Globus pallidus (tissue), 1 donor: ENCODE results near the gene NOS2.
"Not testable (repeated sequence)": the region's sequence is repeated elsewhere in the genome, so short reads cannot be mapped to it uniquely, and the experiment has no call there.

Experiments
- DNase-seq: peaks from one replicate; pipeline ENCODE4 v3.0.0-alpha.2; 2015; ENCODE audit warnings: low spot score

Gene NOS2

DNA sequence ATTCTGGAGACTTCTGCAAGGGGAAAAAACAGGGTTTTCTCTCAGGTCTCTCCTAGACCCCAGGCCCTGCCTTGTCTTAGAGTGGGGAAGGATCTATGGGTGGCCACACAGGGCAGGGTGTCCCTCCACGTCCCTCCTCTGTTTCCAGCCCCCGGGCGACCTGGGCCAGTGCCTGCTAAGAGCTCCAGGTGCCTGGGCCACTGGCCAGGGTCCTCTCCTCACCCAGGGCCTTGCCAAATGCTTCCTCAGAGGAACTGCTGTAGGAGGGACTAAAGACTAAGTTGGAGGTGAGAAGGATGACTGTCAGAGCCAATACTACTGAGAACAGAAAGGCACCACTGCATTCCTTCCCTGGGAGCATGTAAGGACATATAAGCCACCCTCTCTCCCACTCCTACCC is 11.4 kb downstream of the NOS2 start:
- no peak for DNase-seq

DNA sequence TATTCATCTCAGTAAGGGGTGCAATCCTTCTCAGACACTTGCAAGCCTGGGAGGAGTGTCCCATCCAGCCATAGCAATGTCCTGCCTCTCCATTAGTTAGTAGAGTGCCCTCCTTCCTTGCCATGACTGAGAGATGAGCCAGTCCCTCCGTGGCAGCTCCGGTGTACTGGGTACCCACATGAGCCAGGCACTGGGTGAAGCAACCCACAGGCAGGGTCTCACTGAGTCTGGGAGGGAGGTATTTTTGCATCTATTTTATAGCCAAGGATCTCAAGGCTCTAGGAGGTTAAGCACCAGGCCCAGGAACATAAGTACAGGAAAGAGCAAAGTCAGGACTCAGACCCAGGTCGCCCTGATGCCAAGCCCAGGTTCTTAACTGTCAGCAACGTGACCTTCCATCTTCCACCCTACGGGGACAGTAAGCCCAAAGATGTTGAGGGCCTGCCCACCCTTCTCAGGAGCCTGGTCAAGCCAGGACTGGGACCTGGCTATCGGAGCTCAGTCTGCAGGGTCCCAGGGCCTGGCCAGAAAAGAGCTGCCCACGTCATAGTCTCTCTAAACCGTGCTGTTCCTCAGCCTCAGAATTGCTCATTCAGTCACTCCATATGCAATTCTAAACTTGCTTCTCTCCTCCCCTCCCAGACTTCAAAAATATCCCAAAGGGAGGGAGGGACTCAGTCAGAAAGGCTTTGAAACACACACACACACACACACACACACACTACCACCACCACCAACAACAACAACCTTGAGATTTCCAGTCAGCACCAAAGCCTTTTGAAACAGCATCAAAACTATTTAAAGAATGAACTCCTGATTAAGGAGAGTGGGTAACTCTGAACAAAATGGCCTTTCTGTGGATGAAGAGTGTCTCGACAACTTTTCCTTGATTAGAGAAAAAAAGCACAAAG is 16.6 kb downstream of the NOS2 start:
- DNase-seq: no peak

DNA sequence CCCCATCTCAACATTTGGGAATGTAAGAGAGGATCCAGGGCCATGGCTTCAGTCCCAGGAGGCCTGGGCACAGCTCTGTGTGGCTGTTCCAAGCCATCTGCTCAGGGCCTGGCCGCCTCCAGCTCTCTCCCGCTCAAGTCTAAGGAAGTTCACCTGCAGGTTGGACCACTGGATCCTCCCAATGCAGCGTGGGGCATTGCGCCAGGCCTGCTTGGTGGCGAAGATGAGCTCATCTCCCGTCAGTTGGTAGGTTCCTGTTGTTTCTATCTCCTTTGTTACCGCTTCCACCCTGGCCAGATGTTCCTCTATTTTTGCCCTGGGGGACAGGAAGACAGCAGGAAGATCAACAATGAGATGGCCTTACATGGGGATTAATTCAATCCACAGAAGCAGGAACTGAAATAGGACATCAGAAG is 17.5 kb downstream of the NOS2 start:
- DNase-seq: no peak

DNA sequence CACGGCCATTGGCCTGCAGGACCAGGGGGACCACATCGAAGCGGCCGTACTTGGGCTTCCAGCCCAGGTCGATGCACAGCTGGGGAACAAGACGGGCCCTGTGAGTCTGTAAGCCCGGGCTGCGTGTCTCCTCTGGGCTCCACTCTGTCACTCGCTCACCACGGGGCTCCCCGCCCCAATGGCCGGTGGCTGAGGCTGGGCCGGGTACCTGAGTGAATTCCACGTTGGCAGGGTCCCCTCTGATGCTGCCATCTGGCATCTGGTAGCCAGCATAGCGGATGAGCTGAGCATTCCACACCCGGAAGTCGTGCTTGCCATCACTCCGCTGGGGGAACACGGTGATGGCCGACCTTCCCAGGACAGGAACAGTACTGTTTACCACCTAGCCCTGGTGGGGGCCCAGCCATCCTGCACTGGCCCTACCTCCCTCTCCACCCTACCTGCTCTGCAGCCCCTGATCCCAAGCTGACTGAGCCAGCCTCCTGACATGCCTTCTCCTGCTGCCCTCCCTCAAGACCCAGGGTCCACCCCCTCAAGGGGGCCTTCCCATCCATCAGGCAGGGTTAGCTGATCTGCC is 19.4 kb downstream of the NOS2 start:
- DNase-seq: no peak

DNA sequence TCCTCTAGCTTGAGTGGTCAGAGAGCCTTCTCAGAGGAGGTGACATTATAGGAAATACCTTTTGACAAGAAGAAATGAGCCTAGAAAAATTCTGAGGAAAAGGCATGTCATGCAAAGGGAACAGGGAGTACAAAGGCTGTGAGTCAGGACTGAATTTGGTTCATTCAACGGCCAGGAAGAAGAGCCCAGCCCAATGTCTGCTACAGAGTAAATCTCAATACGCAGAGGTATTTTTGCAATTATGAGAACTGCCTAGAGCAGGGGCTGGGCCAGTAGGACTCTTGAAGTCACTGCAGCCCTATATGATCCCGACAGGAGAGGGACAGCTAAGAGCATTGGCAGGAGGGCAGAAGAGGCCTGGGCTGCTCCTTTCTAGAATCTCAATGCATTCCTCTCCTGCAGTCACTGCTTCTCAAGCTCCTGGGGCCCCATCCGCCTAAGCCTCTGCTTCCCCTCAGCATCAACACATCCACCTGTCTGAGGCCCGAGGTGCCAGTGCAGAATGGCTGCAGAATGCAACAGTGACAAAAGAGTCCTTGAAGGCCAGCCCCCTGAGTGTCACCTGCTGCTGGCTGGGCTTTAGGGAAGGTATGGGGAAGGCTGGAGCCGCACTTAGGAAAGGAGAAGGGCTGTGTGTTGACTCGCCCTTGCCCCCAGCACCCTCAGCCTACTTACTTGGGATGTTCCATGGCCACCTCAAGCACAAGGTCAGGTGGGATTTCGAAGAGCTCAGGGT is 20.1 kb downstream of the NOS2 start:
- no peak for DNase-seq

DNA sequence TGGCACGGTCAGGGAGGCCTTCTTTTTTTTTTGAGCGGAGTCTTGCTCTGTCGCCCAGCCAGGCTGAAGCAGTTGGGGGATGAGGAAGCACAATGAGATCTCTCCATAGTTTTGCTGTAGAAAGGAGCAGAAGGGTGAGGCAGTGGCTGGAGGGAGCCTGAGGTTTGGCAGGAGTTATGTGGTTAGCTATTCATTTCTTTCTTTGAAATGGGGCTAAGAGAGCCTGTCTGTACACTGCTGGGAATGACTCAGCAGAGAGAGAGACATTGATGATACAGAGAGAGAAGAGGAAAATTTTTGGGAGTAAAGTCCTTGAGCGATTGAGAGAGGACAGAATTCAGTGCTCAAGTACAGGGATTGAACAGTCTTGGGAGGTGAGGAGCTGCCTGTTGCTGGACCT is 22.1 kb downstream of the NOS2 start:
- DNase-seq: no peak

DNA sequence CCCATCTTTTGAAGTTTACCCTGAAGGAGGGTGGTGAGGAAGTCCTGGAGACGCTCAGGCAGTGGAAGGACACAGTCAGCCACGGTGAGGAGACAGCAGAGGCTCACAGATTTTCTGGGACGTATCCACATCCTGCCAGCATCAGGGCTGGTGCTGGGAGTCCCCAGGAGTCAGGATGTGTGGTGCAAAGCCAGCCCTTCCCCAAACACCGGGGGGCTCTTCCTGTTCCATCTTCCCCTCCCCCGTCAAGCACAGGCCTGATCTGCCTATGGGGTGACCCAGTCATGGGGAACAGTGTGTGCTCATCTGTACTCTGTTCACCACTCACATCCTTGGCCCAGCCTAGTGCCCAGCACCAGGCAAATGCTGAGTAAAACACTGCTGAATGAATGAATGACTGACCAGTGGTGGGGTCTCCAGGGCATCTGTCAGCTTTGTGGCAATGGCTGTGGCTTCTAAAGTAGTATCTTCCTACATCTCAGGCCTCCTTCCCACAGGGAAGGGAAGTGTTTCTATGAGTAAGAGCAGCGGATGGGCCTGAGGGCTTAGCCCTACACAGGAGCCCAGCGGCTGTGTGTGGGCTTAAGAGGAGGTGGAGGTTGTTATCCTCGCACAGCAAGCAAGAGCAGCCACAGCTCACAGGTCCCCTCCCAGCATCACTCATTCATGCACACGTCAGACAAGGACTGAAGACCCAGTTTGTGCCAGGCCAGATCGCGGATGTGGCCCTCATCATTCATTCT is 23.3 kb downstream of the NOS2 start:
- no peak for DNase-seq

DNA sequence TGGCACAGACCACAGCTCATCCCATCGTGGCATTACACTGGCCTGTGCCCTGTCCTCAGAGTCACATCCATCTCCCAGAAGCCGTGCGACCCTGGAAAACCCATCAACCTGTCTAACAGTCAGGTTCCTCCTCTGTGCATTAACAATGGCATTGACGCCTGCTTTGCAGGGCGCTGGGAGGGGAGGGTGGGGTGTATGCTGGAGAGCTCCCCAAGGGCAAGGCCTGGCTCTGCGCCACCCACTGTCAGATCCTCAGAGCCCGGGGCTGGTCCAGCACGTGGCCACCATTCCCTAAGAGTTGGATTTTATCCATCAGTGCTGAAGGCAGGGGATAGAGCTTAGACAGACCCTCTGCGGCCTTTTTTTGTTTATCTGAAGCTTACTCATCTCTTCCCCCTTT is 28.7 kb downstream of the NOS2 start:
- DNase-seq: no peak

DNA sequence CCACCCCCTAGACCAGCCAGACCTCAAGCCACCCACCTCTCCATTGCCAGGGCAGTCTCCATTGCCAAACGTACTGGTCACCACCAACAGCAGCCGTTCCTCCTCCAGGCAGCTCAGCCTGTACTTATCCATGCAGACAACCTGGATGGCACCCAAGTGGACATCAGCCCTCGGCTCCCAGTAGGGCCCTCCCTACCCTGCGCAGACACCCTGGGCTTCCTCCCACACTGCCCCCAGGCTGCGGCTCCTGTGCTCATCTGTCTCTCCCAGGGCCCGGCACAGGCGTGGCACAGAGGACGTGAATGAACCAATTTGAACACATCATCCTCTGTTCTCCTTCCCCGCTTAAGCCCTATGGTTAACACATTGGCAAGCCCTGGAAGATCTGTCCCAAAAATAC is 29.5 kb downstream of the NOS2 start:
- DNase-seq: no peak

DNA sequence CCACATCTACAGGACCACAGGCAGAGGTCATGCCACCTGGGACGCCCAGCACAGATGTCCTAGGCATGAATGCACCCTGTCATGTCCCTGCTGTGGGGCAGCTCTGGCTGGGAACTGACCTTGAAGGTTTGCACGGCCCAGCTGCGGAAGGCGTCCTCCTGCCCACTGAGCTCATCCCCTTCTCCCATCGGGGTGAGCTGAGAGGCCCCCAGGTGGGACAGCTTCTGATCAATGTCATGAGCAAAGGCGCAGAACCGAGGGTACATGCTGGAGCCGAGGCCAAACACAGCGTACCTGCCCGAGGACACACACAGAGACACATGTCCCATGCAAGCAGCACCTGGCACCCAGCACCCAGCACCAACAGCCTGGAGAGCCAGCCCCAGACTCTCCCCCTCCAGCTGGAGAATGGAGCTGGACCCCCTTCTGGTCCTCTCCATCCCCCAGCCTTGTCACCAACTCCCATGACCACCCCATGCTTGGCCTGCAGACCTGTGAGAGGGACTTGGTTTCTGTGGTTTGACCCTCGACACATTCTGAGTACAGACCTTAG is 31.4 kb downstream of the NOS2 start:
- no peak for DNase-seq

DNA sequence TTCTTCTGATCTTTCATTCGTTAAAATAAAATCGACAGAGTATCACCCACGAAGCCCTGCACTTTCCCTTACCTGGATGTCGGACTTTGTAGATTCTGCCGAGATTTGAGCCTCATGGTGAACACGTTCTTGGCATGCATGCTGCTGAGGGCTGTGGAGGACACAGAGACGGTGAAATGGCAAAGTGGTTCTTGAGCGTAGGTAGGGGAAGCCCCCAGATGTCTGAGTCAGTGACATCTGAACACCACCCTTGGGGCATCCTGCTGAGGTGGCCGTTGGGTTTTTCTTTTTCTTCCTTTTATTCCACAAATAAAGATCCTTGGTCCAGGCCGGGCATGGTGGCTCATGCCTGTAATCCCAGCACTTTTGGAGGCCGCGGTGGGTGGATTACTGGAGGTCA is 33.9 kb downstream of the NOS2 start:
- no peak for DNase-seq

DNA sequence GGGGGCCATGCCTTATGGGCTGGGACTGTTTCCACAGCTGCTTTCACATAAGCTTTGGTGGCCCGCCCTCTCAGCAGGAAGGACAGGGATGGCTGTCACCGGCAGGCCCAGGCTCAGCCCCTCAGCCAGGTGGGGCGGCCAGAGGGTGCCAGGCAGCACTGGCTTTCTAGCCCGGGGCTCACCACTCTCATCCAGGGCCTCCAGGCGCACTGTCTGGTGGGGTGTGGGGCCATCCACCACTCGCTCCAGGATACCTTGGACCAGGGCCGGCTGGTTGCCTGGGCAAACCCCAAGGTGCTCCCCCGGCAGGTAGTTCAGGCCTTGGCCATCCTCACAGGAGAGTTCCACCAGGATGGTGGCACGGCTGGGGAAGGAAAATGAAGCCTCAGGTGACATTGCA is 35.0 kb downstream of the NOS2 start:
- no peak for DNase-seq

DNA sequence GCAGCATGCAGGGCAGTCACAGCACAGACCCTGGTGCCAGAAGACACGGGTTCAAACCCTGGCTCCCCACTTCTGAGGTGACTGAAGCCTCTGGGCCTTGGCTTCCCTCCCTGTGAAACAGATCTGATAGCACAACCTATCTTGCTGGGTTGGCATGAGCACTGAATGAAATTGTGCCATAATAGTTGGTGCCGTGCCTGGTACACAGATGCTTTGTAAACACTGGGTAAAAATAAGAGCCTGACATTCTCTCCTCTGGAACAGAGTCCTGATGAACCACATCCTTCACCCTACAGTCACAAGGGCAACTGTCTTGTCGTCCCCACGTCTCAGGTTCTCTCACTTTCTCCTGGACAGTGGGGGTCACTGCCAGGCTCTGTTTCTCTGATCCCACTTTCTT is 35.7 kb downstream of the NOS2 start:
- no peak for DNase-seq

DNA sequence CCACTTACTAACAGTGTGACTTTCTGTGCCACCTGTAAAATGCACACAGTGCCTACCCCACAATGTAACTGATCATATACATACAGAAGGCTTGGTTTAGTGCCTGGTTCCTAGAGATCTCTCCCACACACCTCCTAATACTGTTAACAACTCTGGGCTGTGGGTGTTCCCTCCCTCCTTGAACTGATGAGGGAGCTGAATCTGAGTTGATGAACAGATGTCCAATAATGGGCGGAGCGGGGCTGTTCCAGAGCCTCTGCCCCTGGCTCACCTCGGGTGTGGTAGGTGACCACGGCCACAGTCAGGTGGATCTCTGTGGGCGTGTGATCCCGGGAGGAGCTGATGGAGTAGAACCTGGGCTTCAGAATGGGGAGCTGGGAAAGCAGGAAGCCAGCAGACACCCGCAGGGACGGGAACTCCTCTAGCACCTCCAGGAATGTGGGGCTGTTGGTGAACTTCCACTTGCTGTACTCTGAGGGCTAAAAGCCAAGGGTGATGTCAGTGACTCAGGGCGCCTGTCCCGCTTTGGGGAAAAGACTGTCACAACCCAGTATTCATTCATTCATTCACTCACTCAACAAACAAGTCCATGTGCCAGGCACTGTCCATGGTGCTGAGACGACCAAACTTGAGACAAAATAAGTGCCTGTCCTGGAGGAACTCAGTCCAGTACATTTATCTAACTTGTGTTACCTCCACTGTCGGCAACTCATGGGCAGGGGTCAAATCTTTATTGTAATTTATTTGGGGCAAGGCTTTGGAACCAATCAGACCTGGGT is 37.6 kb downstream of the NOS2 start:
- no peak for DNase-seq

DNA sequence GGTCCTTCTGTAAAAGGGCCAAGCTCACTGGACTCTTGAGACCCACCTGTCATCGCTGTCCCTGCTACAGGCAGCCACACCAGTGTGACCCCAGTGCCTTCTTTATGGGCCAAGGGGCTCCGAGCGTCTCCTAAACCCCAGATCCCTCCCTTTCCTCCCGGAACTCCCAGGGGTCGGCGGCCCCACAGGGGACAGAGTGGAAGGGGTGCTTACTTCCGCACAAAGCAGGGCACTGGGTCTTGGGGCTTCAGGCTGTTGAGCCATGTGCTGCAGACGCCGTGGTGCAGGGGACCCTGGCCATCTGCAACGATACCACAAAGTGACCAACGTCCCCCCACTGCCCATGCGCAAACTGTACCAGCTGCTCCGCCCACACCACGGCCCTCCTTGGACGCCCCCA is 39.4 kb downstream of the NOS2 start:
- DNase-seq: not testable (repeated sequence)

DNA sequence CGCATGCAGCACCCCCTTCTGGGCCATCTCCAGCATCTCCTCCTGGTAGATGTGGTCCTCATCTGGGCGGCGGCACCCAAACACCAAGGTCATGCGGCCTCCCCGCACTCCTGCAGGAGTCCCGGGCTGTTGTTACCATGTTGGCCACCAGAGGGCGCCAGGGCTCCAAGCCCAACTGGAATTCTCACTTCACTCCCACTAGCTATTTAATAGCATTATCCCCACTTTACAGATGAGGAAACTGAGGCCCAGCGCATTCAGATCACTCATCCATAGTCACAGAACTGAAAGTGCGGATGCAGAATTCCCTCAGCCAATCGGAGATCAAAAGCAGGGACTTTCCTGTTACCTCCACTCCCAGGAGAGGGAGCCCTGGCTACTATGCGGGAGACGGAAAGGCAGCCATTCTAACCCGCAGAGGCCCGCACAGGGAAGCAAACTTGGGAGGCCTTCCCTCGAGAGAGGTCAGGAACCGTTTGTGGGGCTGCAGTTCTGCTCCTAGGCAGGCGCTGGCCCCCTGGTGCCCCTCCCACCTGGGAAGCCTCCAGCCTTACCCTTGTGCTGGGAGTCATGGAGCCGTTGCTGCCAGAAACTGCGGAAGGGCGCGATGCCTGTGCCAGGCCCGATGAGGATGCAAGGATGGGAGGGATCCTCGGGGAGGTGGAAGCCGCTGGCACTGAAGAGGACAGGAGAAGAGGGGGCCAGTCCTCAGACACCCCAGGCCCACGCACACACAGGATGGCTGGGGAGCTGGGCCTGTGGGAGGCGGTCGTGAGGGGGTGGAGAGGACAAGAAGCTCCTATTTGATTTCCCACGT is 40.1 kb downstream of the NOS2 start:
- peak; percentile 15 for DNase-seq

DNA sequence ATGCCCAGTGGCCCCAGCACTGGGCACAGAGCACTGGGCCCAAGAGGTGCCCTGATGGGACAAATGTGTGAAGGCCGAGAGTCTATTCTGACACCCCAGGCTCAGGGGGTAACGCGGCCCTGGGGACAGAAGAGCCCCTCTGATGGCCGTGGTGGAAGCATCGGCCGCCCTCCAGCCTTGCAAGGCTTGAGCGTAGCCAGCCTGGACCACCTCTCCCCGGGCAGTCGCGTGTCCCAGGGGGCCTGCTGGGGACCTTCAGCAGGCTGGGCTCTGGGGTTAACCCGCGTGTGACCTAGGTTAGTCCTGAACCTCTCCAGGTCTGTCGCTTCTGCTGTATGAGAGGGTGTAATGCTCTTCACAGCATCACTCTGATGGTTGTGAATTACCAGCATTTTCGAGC is 40.8 kb downstream of the NOS2 start:
- no peak for DNase-seq

DNA sequence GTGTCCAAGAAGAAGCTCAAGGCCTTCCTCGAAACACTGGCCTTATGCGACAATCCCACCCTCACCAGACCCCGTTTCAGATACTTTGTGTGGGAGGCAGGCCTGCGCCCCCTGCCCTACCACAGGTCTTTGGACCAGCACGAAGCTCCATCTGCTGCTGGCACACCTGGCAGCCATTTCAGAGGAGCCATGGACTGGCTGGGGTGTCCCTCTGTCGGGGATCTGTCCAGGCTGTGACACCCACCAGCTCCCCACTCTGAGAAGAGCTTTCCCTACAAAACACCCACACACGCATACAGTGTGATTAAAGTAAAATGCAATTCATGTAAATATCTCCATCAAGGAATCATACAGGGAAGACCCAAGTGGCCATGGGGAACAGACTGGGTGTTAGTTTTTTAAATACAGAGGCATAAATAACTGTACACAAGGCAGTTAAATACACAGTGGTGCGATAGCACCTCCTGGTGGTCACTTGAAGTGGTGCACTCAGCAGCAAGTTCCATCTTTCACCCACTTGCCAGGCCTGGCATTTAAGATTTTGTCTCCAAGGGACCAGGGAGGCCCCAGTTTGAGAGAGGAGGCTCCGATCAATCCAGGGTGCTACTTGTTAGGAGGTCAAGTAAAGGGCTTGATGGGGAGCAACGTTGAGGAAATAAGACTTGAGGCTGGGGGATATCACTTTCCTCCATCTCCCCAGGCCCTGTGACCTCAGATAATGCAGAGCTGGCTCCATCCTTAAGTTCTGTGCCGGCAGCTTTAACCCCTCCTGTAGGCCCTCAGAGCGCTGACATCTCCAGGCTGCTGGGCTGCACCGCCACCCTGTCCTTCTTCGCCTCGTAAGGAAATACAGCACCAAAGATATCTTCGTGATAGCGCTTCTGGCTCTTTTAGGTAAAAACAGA is 43.6 kb downstream of the NOS2 start:
- peak; percentile 25 for DNase-seq
